Gastroesophageal sphincter (tissue), 3 donors: Measurements from ENCODE around the gene AK1.

Experiments used
- CTCF ChIP-seq, 4 experiments: fragments of 200-600 bp in 2 of 4; fragments of 450-650 bp in 2 of 4; sonication (generic) in 1 of 4; IDR thresholded peaks; one replicate each; pipeline ENCODE4 v1.5.1; 2017 to 2019; ENCODE audit warnings: antibody characterized with exemption in 4 of 4, mild to moderate bottlenecking in 2 of 4, moderate library complexity in 2 of 4
- POLR2A ChIP-seq, 2 donors: fragments of 450-650 bp; IDR thresholded peaks; one replicate each; pipeline ENCODE4 v1.6.1; 2017; ENCODE audit warnings: antibody characterized with exemption in 2 of 2, mild to moderate bottlenecking in 2 of 2, moderate library complexity in 1 of 2
- POLR2AphosphoS5 ChIP-seq: sonication (generic); formaldehyde crosslinking; IDR thresholded peaks from one replicate; pipeline ENCODE4 v1.6.1; 2017; ENCODE audit warnings: antibody characterized with exemption

- TF ChIP-seq CTCF (IDR thresholded peaks at IDR 0.05) (no peak), POLR2AphosphoS5 (peak; percentile 85), POLR2A (IDR thresholded peaks at IDR 0.05) (peak; percentile 37 to 53)
Measured at GRCh38 chr9:127838375-127839078, 38.9 kb downstream of the AK1 start.
